K562 (cell line): ENCODE results near the gene FARP1. TPM values are rescaled to one million over a fixed set of nuclear protein-coding genes. Genes with fewer than 3 reads are reported as not detected.

Experiments used
- ATAC-seq: fragments of 200-7000 bp; cut with Tn5 transposase; 3 replicates; pipeline ENCODE4 v1.9.1; 2020; ENCODE audit warnings: moderate library complexity
- BruUV-seq: library from RNA; stranded (reverse); fragments of 400-500 nt; replicated peaks from 2 replicates; lab custom pipeline; 2021; lab: Mats Ljungman, UMichigan
- CTCF ChIA-PET: fragments of 300-600 bp; formaldehyde crosslinking; extraction: SDS; loops from one replicate; lab custom pipeline; 2021; ENCODE audit warnings: low intra/inter-chr PET ratio; lab: Yijun Ruan, JAX
- POLR2A ChIA-PET: fragments of 300-600, 350-650 bp; sonication (Branson Sonifier 250); formaldehyde crosslinking; extraction: SDS; loops from one replicate; lab custom pipeline; 2021; ENCODE audit warnings: antibody characterized with exemption, inconsistent platforms; lab: Yijun Ruan, JAX
- DNase-seq, 4 experiments: peaks; one replicate each; pipeline versions ENCODE4 v3.0.0 to v3.0.0-alpha.2; 2011 to 2018; ENCODE audit warnings: low spot score in 3 of 4, mixed read lengths in 3 of 4; ENCODE audit errors: extremely low read depth in 1 of 4
- FAIRE-seq: peaks from 2 replicates; lab custom pipeline; 2011; peaks lifted over from hg19 to GRCh38; lab: Jason Lieb, UNC
- H2AFZ ChIP-seq: 2 replicates; pipeline ENCODE4 v1.6.0; 2011; ENCODE audit warnings: low read depth, low read length, control low read depth, inconsistent platforms
- H3K27ac ChIP-seq: fragments of 200-600 bp; 3 replicates; pipeline ENCODE4 v1.8.0; 2011; ENCODE audit warnings: low read depth, mild to moderate bottlenecking, control low read depth, inconsistent platforms, low read length, moderate library complexity, mixed read lengths; ENCODE audit errors: extremely low read depth
- H3K27me3 ChIP-seq, 2 experiments: fragments of 300-600 bp in 1 of 2; 2 replicates in 1 of 2; 3 replicates in 1 of 2; pipeline versions ENCODE4 v1.6.0 to v1.8.0; 2011; ENCODE audit warnings: inconsistent platforms in 2 of 2, low read length in 2 of 2, mild to moderate bottlenecking in 1 of 2, mixed read lengths in 1 of 2, moderate library complexity in 1 of 2; ENCODE audit not compliant: control insufficient read depth in 2 of 2, insufficient read depth in 2 of 2
- H3K36me3 ChIP-seq: fragments of 300-600 bp; 3 replicates; pipeline ENCODE4 v1.8.0; 2011; ENCODE audit warnings: mild to moderate bottlenecking, low read length, inconsistent platforms; ENCODE audit not compliant: control insufficient read depth, insufficient read depth
- H3K4me1 ChIP-seq, 2 experiments: fragments of 200-600 bp in 1 of 2; replicated peaks in 1 of 2; 2 replicates in 1 of 2; 3 replicates in 1 of 2; pipeline versions ENCODE4 v1.5.1 to v1.8.0; 2011; ENCODE audit warnings: inconsistent platforms in 2 of 2, low read length in 2 of 2, mild to moderate bottlenecking in 1 of 2, mixed read lengths in 1 of 2, moderate library complexity in 1 of 2; ENCODE audit not compliant: control insufficient read depth in 2 of 2, insufficient read depth in 2 of 2
- H3K4me2 ChIP-seq: 2 replicates; pipeline ENCODE4 v1.6.1; 2011; ENCODE audit warnings: low read length, control low read depth, inconsistent platforms, mixed read lengths; ENCODE audit not compliant: insufficient read depth
- H3K4me3 ChIP-seq: fragments of 200-600 bp; sonication (generic), shearing (Covaris generic); 2 replicates; pipeline ENCODE4 v1.5.1; 2016; ENCODE audit warnings: control low read depth, inconsistent platforms
- H3K79me2 ChIP-seq: fragments of 200-600 bp; 3 replicates; pipeline ENCODE4 v1.8.0; 2011; ENCODE audit warnings: low read length, inconsistent platforms; ENCODE audit not compliant: control insufficient read depth, insufficient read depth
- H3K9ac ChIP-seq, 2 experiments: 2 replicates each; pipeline versions ENCODE4 v1.6.0 to v1.6.1; 2011; ENCODE audit warnings: low read depth in 2 of 2, low read length in 2 of 2, control low read depth in 1 of 2, inconsistent platforms in 1 of 2, mild to moderate bottlenecking in 1 of 2, mixed read lengths in 1 of 2; ENCODE audit not compliant: insufficient read depth in 1 of 2
- H3K9me1 ChIP-seq: one replicate; pipeline ENCODE4 v1.6.0; 2011; ENCODE audit warnings: inconsistent platforms, mild to moderate bottlenecking, low read length, moderate library complexity; ENCODE audit not compliant: control insufficient read depth, insufficient read depth
- H3K9me3 ChIP-seq: replicated peaks from 2 replicates; pipeline ENCODE4 v1.5.1; 2011; ENCODE audit warnings: low read depth, low read length, inconsistent platforms; ENCODE audit not compliant: control insufficient read depth, insufficient read depth
- H4K20me1 ChIP-seq: replicated peaks from 2 replicates; pipeline ENCODE4 v1.6.1; 2011; ENCODE audit warnings: low read length, inconsistent platforms, mixed read lengths; ENCODE audit not compliant: control insufficient read depth, insufficient read depth
- REST ChIP-seq, 2 experiments: fragments of 450-650 bp; formaldehyde crosslinking in 1 of 2; IDR thresholded peaks; 2 replicates each; pipeline versions ENCODE4 v1.4.0 to v1.6.1; 2014 to 2020; ENCODE audit warnings: mild to moderate bottlenecking in 2 of 2, borderline replicate concordance in 1 of 2, low read depth in 1 of 2
- SNIP1 ChIP-seq: fragments of 450-650 bp; IDR thresholded peaks from 2 replicates; pipeline ENCODE4 v1.7.1; 2017; ENCODE audit warnings: low read depth, mild to moderate bottlenecking
- WGBS: fragments of 100-300 bp; shearing (Covaris generic); methylation state at CpG from one replicate; pipeline ENCODE4 v1.1.6; 2016; ENCODE audit warnings: low coverage, mixed read lengths; ENCODE audit not compliant: insufficient coverage; ENCODE audit errors: missing lambda C conversion rate; 5-methylcytosine and 5-hydroxymethylcytosine counted together
- in situ Hi-C: fragments of 300-500 bp; cut with MboI; formaldehyde crosslinking; loops from 4 replicates; pipeline ENCODE4 v1.15.0; 2018; ENCODE audit warnings: inconsistent platforms, mixed read lengths
- intact Hi-C: fragments of 100-400 bp; cut with micrococcal nuclease; formaldehyde crosslinking; loops from 2 replicates; pipeline ENCODE4 v1.14.2; 2022
- polyA plus RNA-seq, 8 experiments: library from polyadenylated mRNA; depleted of rRNA in 4 of 8; stranded (reverse) in 5 of 8; unstranded in 3 of 8; fragments of >200 nt; fragmentation: Nextera tagmentation in 2 of 8; fragmentation: Illumina TruSeq in 1 of 8; extraction: Ambion mirVana in 2 of 8; extraction: Trizol in 1 of 8; gene quantifications; 2 replicates each; pipeline versions ENCODE4 v1.2.1 to v1.2.3, GENCODE V29; 2011 to 2014; ENCODE audit warnings: inconsistent platforms in 1 of 8, missing spikeins in 1 of 8
- total RNA-seq, 7 experiments: library from RNA; depleted of rRNA in 6 of 7; stranded (reverse); fragments of >200 nt in 6 of 7; fragmentation: Illumina TruSeq in 2 of 7; extraction: Trizol in 2 of 7; gene quantifications; 2 replicates each; pipeline versions ENCODE4 v1.2.1 to v1.2.3, GENCODE V29; 2011 to 2021; ENCODE audit warnings: low replicate concordance in 1 of 7

Gene FARP1
- total and polyA plus RNA-seq, 9 of the 15 experiments (the other 6 are each of a cell fraction or from before 2014, with no cell fraction given): 0.03 to 0.29 (median 0.05) TPM; not detected in 3

- no peaks in the 10 kb centered on the region for H3K9me1 ChIP-seq
Observed at GRCh38 chr13:98441056-98441676, 298.3 kb downstream of the FARP1 start.

More at GRCh38 chr13:98441056-98441676, 298.3 kb downstream of the FARP1 start:
- no peaks in the 10 kb centered on the region for H3K36me3 ChIP-seq
- no peak overlapping the region for H3K27ac ChIP-seq
- no peak overlapping the region for H2AFZ ChIP-seq
- WGBS: 11% methylated on average over 19 of the region's 21 CpGs
- peaks cover 18 to 80% of the 10 kb centered on the region in 2 experiments for H3K27me3 ChIP-seq
- CTCF ChIA-PET: interaction anchor here (0.6 kb wide), 1 partner anchor 14 kb away, joined by 5 read pairs; no protein-coding TSS in a partner anchor
- no peak overlapping the region for H3K4me3 ChIP-seq
- no peak overlapping the region for H3K9ac ChIP-seq
- in situ Hi-C loops: no loop called here
- TF ChIP-seq REST (IDR thresholded peaks at IDR 0.05; ENCODE audit: borderline replicate concordance) (peak; percentile 25; the same call in 1 of the 2 replicates), REST (CRISPR knock-in tag; IDR thresholded peaks at IDR 0.05; ENCODE audit: low read depth) (no peak), SNIP1 (no peak)
- peaks cover 0 to 10% of the 10 kb centered on the region in 2 experiments; a peak in 2 of 5 replicates for H3K4me1 ChIP-seq
- POLR2A ChIA-PET: interaction anchor here (0.5 to 0.6 kb wide), 2 partner anchors 24 to 297 kb away, joined by 3 read pairs; no protein-coding TSS in a partner anchor
- no peak for FAIRE-seq
- no peak overlapping the region for H3K4me2 ChIP-seq
- no TSS peak for BruUV-seq
- H3K9me3 ChIP-seq: no peaks in the 10 kb centered on the region
- H4K20me1 ChIP-seq: no peaks in the 10 kb centered on the region; the same call in 1 of the 2 replicates
- ATAC-seq: no peak
- intact Hi-C loops: no loop called here
- DNase-seq: no peak
- H3K79me2 ChIP-seq: no peaks in the 10 kb centered on the region
